HL-60 (cell line): ENCODE measurements around the gene DSCAML1.

Experiments used
- GABPA ChIP-seq: IDR thresholded peaks from 2 replicates; pipeline ENCODE4 v1.6.1; 2012; ENCODE audit warnings: low read depth
- POLR2AphosphoS5 ChIP-seq: IDR thresholded peaks from 2 replicates; pipeline ENCODE4 v1.6.1; 2012; ENCODE audit warnings: low read depth
- TF ChIP-seq, protein P1 (sequence below): IDR thresholded peaks from one replicate; pipeline ENCODE4 v1.5.1; 2011; ENCODE audit warnings: low read length, control low read depth, inconsistent platforms; ENCODE audit not compliant: insufficient read depth

DNA sequence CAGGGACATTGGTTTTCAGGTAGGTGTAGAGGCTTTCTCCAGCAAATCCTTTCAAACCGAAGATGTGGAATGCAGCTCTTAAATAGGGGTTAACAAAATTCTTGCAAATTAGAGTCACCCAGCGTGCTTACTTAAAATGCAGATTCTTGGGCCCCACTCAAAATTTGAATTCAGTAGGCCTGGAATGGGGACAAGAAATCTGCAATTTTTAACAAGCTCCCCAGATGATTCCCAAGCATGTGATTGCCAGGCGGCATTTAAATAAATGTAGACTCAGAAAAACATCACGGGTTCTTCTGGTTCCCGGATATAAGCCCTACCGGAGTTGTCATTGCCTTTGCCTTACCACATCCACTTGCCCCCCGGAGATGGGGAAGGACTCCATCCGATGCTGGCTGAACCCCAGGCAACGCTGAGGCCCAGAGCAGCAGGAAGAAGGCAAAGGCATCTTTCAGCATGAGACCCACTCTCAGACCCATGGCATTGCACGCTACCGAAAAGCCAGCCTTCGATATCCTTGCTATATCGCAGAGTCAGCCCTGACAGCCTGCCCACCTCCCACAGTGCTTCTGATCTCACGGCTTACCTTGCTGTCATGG is 134.2 kb downstream of the DSCAML1 start:
- TF ChIP-seq POLR2AphosphoS5, result no peak
- no peak for TF ChIP-seq GABPA
- TF ChIP-seq, protein P1, sequence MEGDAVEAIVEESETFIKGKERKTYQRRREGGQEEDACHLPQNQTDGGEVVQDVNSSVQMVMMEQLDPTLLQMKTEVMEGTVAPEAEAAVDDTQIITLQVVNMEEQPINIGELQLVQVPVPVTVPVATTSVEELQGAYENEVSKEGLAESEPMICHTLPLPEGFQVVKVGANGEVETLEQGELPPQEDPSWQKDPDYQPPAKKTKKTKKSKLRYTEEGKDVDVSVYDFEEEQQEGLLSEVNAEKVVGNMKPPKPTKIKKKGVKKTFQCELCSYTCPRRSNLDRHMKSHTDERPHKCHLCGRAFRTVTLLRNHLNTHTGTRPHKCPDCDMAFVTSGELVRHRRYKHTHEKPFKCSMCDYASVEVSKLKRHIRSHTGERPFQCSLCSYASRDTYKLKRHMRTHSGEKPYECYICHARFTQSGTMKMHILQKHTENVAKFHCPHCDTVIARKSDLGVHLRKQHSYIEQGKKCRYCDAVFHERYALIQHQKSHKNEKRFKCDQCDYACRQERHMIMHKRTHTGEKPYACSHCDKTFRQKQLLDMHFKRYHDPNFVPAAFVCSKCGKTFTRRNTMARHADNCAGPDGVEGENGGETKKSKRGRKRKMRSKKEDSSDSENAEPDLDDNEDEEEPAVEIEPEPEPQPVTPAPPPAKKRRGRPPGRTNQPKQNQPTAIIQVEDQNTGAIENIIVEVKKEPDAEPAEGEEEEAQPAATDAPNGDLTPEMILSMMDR, result no peak
